ENCODE results near the gene NECAP2.
"Not testable (repeated sequence)": the region's sequence is repeated elsewhere in the genome, so short reads cannot be mapped to it uniquely, and the experiment has no call there.

The NECAP2 gene

GRCh38 chr1:16461681-16462080 lies 21.2 kb downstream of the NECAP2 start:
- no peak for DNase-seq (ENCODE audit: low read depth)

GRCh38 chr1:16462773-16463330 lies 22.3 kb downstream of the NECAP2 start:
- no peak for DNase-seq (ENCODE audit: low read depth)

- DNase-seq (ENCODE audit: low read depth): no peak
Observed at GRCh38 chr1:16464917-16465625, 24.5 kb downstream of the NECAP2 start.

GRCh38 chr1:16468558-16468957 lies 28.0 kb downstream of the NECAP2 start:
- no peak for DNase-seq (ENCODE audit: low read depth)

- DNase-seq (ENCODE audit: low read depth): no peak
Observed at GRCh38 chr1:16474166-16474800, 33.8 kb downstream of the NECAP2 start.

- not testable (repeated sequence) for DNase-seq (ENCODE audit: low read depth)
Observed at GRCh38 chr1:16474891-16475290, 34.4 kb downstream of the NECAP2 start.

- not testable (repeated sequence) for DNase-seq (ENCODE audit: low read depth)
Observed at GRCh38 chr1:16475771-16476770, 35.5 kb downstream of the NECAP2 start.

- DNase-seq (ENCODE audit: low read depth): no peak
Observed at GRCh38 chr1:16478091-16478490, 37.6 kb downstream of the NECAP2 start.

GRCh38 chr1:16483146-16483545 lies 42.6 kb downstream of the NECAP2 start:
- not testable (repeated sequence) for DNase-seq (ENCODE audit: low read depth)

GRCh38 chr1:16483639-16484500 lies 43.3 kb downstream of the NECAP2 start:
- DNase-seq (ENCODE audit: low read depth): not testable (repeated sequence)

GRCh38 chr1:16484501-16484835 lies 43.9 kb downstream of the NECAP2 start:
- DNase-seq (ENCODE audit: low read depth): no peak

GRCh38 chr1:16484931-16485330 lies 44.4 kb downstream of the NECAP2 start:
- no peak for DNase-seq (ENCODE audit: low read depth)

GRCh38 chr1:16486316-16486715 lies 45.8 kb downstream of the NECAP2 start:
- DNase-seq (ENCODE audit: low read depth): not testable (repeated sequence)

GRCh38 chr1:16487011-16487410 lies 46.5 kb downstream of the NECAP2 start:
- not testable (repeated sequence) for DNase-seq (ENCODE audit: low read depth)

GRCh38 chr1:16489195-16489880 lies 48.8 kb downstream of the NECAP2 start:
- not testable (repeated sequence) for DNase-seq (ENCODE audit: low read depth)

GRCh38 chr1:16491056-16491675 lies 50.6 kb downstream of the NECAP2 start:
- no peak for DNase-seq (ENCODE audit: low read depth)

- not testable (repeated sequence) for DNase-seq (ENCODE audit: low read depth)
Observed at GRCh38 chr1:16492937-16493336, 52.4 kb downstream of the NECAP2 start.

GRCh38 chr1:16493731-16494130 lies 53.2 kb downstream of the NECAP2 start:
- not testable (repeated sequence) for DNase-seq (ENCODE audit: low read depth)

GRCh38 chr1:16497474-16497904 lies 57.0 kb downstream of the NECAP2 start:
- not testable (repeated sequence) for DNase-seq (ENCODE audit: low read depth)

GRCh38 chr1:16498047-16498446 lies 57.5 kb downstream of the NECAP2 start:
- not testable (repeated sequence) for DNase-seq (ENCODE audit: low read depth)
